GM19238 (cell line): ENCODE results near the gene KRT14.
"Not testable (repeated sequence)": the region's sequence is repeated elsewhere in the genome, so short reads cannot be mapped to it uniquely, and the experiment has no call there.

Source experiments
- DNase-seq: peaks from one replicate; pipeline ENCODE4 v3.0.0; 2011; ENCODE audit warnings: low spot score; ENCODE audit not compliant: insufficient read length

The KRT14 gene

DNA sequence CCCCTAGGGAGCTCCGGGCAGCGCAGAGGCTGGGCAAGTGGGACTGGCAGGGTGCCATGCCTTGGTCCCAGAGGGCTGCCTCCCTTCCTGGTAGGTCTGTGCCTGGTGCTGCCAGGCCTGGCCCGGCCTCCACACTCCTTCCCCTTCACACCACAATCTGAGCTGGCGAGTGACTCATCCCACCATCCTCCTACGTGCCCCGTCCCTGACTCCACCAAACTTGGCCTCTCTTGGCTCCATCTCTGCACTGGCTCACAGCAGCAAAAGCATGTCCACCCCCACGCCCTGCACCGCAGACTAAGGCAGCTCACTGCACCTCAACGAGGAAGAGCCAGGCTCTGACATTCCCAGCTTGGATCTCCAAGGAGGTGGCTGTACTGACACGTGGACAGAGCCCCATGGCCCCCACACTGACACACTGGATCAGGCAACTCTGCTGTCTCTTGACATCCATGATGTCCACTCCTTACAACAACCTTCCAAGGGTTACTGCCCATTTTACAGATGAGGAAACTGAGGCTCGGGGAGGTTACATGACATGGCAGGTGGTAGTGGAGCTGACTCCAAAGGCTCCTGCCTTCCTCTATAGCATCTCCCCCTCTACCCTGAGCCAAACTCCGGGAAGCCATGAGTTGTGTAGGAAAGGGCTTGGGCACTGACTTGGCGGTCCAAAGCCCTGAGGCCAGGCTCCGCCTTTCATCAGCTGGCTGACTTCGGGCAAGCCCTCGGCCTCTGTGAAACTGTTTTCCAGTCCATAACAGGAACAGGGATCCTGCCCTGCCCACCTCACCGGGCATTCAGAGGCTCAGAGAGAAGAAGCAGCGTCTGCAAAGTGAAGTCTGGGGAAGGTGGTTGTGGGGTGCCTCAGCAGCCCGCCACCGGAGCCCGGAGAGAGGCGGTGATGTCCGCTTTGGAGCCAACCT is 38.5 kb downstream of the KRT14 start:
- no peak for DNase-seq

DNA sequence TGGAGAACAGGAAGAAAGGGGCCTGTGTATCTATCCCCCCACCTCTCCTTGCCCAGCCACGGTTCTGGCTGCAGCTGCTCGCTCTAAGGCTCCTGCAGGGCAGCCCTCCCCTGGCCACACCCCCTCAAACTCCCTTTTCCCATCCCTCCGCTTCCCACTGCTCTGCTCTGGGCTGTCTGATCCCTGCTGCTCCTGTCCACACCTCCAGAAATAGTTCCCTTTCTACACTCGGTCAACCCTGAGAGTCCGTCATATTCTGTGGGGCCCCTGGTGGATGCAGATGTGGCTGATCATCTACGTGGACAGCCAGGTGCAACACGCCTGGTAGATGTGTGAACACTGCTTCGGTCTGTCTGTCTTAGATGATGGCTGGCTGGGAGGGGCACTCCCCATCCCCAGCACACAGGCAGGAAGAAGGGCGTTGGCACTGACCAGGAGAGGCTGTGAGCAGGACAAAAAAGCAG is 39.3 kb downstream of the KRT14 start:
- DNase-seq = no peak

GRCh38 chr17:41546819-41547218 is 39.9 kb downstream of the KRT14 start:
- no peak for DNase-seq

- no peak for DNase-seq
These were observed 40.8 kb downstream of the KRT14 start for GRCh38 chr17:41545829-41546410.

DNA sequence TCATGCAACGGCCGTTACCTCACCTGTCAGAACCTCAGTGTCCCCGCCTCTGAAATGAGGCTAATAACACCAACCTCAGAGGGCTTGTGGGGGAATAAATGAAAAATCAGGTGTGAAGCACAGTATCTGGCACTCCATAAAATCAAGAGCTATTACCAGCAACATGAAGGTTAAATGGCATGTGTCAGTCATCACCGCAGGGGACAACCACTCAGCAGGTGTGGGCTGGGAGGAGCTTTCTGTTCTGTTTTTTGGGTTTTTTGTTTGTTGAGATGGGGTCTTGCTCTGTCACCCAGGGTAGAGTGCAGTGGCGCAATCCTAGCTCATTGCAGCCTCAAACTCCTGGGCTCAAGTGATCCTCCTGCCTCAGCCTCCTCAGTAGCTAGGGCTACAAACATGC is 41.8 kb downstream of the KRT14 start:
- DNase-seq = no peak

- no peak for DNase-seq
These were observed 42.2 kb downstream of the KRT14 start for GRCh38 chr17:41544491-41544892.

- DNase-seq = not testable (repeated sequence)
These were observed 43.9 kb downstream of the KRT14 start for GRCh38 chr17:41542786-41543185.

GRCh38 chr17:41542357-41542756 is 44.3 kb downstream of the KRT14 start:
- no peak for DNase-seq

- DNase-seq = no peak
These were observed 45.6 kb downstream of the KRT14 start for GRCh38 chr17:41540921-41541625.

GRCh38 chr17:41539979-41540701 is 46.6 kb downstream of the KRT14 start:
- no peak for DNase-seq

DNA sequence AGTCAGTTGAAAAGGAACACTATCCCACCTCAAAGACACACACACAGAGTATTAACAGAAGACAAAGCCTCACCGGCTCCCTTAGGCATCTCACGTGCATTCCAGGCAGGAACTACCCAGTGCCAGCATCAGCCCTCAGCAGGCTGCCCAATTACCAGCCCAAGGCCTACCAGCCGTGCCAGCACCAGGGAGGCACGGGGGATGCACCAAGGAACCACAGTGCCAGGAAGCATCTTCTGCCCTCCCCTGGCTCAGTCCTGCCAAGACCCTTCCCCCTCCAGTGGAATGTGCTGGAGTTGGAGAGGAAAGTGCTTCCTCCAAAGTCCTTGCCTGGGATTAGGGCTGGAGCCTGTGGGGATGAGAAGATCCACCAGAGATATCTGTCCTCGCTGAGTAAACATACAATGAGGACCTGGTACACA is 47.6 kb downstream of the KRT14 start:
- DNase-seq = no peak

GRCh38 chr17:41538565-41538991 is 48.1 kb downstream of the KRT14 start:
- DNase-seq = no peak

GRCh38 chr17:41537990-41538389 is 48.7 kb downstream of the KRT14 start:
- DNase-seq = no peak

- DNase-seq = no peak
These were observed 49.1 kb downstream of the KRT14 start for GRCh38 chr17:41537614-41537954.

DNA sequence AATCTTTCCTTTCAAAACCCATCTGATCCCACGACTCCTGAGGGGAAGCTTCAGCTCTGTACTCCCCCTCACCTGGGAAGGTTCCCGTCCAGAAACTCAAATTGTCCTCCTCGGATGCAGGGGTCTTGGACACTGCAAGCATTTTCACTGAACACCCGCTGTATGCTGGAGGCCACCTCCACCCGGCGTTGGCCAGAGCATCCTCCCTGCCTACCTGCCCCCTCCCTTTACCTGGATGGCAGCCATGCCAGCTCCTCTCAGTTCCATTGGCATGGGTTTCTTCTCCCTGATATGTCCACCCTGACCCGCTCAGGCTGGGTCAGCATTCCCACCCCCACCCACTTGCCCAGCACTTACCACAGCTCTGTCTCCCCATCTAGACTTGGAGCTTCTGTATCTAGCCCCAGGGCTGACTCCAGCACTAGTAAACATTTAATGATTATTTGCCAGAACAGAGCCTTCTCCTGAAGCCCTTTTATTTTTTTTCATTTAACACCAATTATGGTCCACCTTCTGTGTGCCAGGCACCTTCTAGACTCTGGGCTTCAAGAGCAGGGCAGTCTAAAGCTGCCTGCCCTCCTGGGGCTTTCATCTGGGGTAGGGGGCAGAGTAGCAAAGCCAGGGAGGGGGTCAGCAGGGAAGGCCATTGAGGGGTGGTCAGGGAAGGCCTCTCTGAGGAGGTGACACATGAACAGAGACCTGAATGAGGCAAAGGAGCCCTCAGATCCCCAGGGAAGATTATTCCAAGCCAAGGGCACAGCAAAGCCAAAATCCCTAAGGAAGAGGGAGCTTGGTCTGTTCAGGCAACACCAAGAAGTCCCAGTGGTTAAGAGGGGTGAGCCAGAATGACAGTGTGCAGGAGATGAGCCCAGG is 49.7 kb downstream of the KRT14 start:
- DNase-seq = no peak

- DNase-seq = no peak
These were observed 50.8 kb downstream of the KRT14 start for GRCh38 chr17:41535764-41536481.

DNA sequence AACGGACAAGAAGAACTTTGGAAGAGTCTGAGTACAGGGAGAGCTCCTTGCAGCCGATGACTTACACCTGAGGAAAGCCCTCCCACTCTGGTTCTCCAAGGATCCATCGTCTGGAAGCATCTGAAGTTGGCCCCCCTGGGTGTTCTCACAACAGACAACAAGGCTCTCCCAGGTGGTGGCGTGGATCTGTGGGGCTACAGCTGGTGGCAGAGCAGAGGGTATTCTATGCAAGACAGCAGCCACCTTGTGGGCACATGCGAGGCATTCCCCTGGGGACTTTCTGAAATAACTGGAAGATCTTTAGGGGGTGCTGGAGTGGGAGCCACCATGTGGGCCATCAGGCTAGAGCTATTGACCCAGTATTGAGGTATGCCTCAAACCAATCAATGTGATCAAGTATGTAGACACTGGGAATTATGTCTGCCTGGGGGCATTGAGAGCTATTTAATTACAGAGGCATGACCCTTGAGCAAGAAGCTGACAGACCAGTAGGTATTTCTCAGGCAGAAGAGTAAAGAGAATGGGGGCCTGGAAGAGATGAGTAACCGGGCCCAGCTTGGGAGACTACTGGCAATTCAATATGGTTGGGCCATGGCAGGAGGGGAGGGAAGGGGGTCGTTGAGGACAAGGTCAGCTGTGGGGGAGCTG is 51.7 kb downstream of the KRT14 start:
- DNase-seq = no peak

- DNase-seq = no peak
These were observed 53.1 kb downstream of the KRT14 start for GRCh38 chr17:41533613-41534012.

GRCh38 chr17:41532947-41533570 is 53.6 kb downstream of the KRT14 start:
- DNase-seq = no peak
